Peyer's patch (tissue), 4 donors: ENCODE data around the gene DENND1B. TPM values are rescaled to one million over a fixed set of nuclear protein-coding genes. Genes with fewer than 3 reads are reported as not detected.
"Not testable (repeated sequence)": the region's sequence is repeated elsewhere in the genome, so short reads cannot be mapped to it uniquely, and the experiment has no call there.

Source experiments
- DNase-seq, 3 donors: peaks; one replicate each; pipeline ENCODE4 v3.0.0-alpha.2; 2017 to 2019
- H3K27ac ChIP-seq, 4 donors: fragments of 200-600 bp; sonication (generic); one replicate each; pipeline ENCODE4 v1.5.1; 2016 to 2019
- H3K27me3 ChIP-seq, 2 donors: fragments of 200-600 bp; sonication (generic); one replicate each; pipeline ENCODE4 v1.5.1; 2019
- H3K36me3 ChIP-seq, 3 donors: fragments of 200-600 bp; sonication (generic); one replicate each; pipeline ENCODE4 v1.5.1; 2016 to 2019
- H3K4me1 ChIP-seq, 4 donors: fragments of 200-600 bp; sonication (generic); one replicate each; pipeline ENCODE4 v1.5.1; 2016 to 2019
- H3K4me3 ChIP-seq, 4 donors: fragments of 200-600 bp; sonication (generic); 1 replicate in 3 of 4; 2 replicates in 1 of 4; pipeline ENCODE4 v1.5.1; 2016 to 2019; ENCODE audit warnings: mild to moderate bottlenecking in 1 of 4
- H3K9me3 ChIP-seq, 4 donors: fragments of 200-600 bp; sonication (generic); one replicate each; pipeline ENCODE4 v1.5.1; 2016 to 2019; ENCODE audit warnings: mild to moderate bottlenecking in 1 of 4
- POLR2A ChIP-seq, 2 donors: fragments of 450-650 bp; IDR thresholded peaks; one replicate each; pipeline ENCODE4 v1.5.1; 2017; ENCODE audit warnings: antibody characterized with exemption in 2 of 2, mild to moderate bottlenecking in 2 of 2, moderate library complexity in 2 of 2
- total RNA-seq, 4 donors: library from RNA; depleted of rRNA; stranded (reverse); fragments of >200 nt; gene quantifications; one replicate each; pipeline ENCODE4 v1.1.0, GENCODE V29; 2016
- TF ChIP-seq, protein P1 (sequence below), 6 experiments: fragments of 450-650 bp in 4 of 6; fragments of 200-600 bp in 2 of 6; sonication (generic) in 1 of 6; IDR thresholded peaks; one replicate each; pipeline ENCODE4 v1.5.1; 2017 to 2019; ENCODE audit warnings: antibody characterized with exemption in 6 of 6, mild to moderate bottlenecking in 3 of 6, moderate library complexity in 1 of 6

Gene DENND1B
- total RNA-seq, 4 donors from 2014 or later = 46.2 to 84.2 (median 69.3) TPM

- no peaks in the 10 kb centered on the region for H3K27me3 ChIP-seq
- peaks cover 0 to 24% (median 2%) of the 10 kb centered on the region in 3 donors for H3K36me3 ChIP-seq
Measured at GRCh38 chr1:197577580-197577979, 197.7 kb downstream of the DENND1B start.

GRCh38 chr1:197575531-197575930 is 199.7 kb downstream of the DENND1B start:
- not testable (repeated sequence) for DNase-seq, H3K9me3 ChIP-seq, H3K4me3 ChIP-seq, H3K27ac ChIP-seq, H3K27me3 ChIP-seq, H3K4me1 ChIP-seq
- H3K36me3 ChIP-seq = peaks cover 0 to 14% (median 0%) of the 10 kb centered on the region in 3 donors

More at GRCh38 chr1:197577580-197577979, 197.7 kb downstream of the DENND1B start:
- H3K4me1 ChIP-seq = no peaks in the 10 kb centered on the region
- TF ChIP-seq, protein P1, sequence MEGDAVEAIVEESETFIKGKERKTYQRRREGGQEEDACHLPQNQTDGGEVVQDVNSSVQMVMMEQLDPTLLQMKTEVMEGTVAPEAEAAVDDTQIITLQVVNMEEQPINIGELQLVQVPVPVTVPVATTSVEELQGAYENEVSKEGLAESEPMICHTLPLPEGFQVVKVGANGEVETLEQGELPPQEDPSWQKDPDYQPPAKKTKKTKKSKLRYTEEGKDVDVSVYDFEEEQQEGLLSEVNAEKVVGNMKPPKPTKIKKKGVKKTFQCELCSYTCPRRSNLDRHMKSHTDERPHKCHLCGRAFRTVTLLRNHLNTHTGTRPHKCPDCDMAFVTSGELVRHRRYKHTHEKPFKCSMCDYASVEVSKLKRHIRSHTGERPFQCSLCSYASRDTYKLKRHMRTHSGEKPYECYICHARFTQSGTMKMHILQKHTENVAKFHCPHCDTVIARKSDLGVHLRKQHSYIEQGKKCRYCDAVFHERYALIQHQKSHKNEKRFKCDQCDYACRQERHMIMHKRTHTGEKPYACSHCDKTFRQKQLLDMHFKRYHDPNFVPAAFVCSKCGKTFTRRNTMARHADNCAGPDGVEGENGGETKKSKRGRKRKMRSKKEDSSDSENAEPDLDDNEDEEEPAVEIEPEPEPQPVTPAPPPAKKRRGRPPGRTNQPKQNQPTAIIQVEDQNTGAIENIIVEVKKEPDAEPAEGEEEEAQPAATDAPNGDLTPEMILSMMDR (IDR thresholded peaks at IDR 0.05) = no peak
- TF ChIP-seq POLR2A (IDR thresholded peaks at IDR 0.05) = no peak
- H3K9me3 ChIP-seq = no peaks in the 10 kb centered on the region
- no peak for DNase-seq
- H3K27ac ChIP-seq = no peak overlapping the region
- H3K4me3 ChIP-seq = no peak overlapping the region

- peaks cover 0 to 3% (median 0%) of the 10 kb centered on the region in 4 donors for H3K9me3 ChIP-seq
- no peaks in the 10 kb centered on the region for H3K4me1 ChIP-seq
- H3K4me3 ChIP-seq = no peak overlapping the region
- no peak overlapping the region for H3K27ac ChIP-seq
- no peak for DNase-seq
- TF ChIP-seq POLR2A (IDR thresholded peaks at IDR 0.05) = no peak
- H3K27me3 ChIP-seq = no peaks in the 10 kb centered on the region
- H3K36me3 ChIP-seq = peaks cover 0 to 22% (median 0%) of the 10 kb centered on the region in 3 donors
Measured at GRCh38 chr1:197572169-197572568, 203.1 kb downstream of the DENND1B start.

GRCh38 chr1:197567442-197567841 is 207.8 kb downstream of the DENND1B start:
- peaks cover 0 to 20% (median 0%) of the 10 kb centered on the region in 3 donors for H3K36me3 ChIP-seq
- no peak for TF ChIP-seq POLR2A (IDR thresholded peaks at IDR 0.05)
- TF ChIP-seq, protein P1 (IDR thresholded peaks at IDR 0.05) = no peak
- H3K4me1 ChIP-seq = no peaks in the 10 kb centered on the region
- H3K27ac ChIP-seq = no peak overlapping the region
- H3K9me3 ChIP-seq = peaks cover 0 to 3% (median 0%) of the 10 kb centered on the region in 4 donors
- H3K27me3 ChIP-seq = no peaks in the 10 kb centered on the region
- no peak overlapping the region for H3K4me3 ChIP-seq
- no peak for DNase-seq

DNA sequence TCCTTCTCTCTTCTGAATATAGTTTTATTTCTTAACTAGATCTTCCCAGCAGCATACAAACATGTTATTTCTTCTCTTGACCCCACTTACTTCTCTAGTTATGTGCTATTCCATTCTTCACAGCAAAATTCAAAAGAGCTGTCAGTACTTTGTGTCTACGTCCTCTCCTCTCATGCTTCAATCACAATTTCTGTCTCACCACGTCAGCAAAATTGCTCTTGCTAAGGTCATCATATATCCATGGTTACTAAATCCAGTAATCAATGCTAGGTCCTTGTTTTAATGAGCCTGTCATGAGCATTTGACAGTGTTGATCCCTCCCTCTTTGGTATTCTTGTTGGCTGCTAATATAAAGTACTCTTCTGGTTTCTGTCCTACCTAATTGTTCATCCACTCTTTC is 214.2 kb downstream of the DENND1B start:
- H3K27me3 ChIP-seq = no peaks in the 10 kb centered on the region
- H3K4me1 ChIP-seq = no peaks in the 10 kb centered on the region
- H3K9me3 ChIP-seq = no peaks in the 10 kb centered on the region
- no peak for DNase-seq
- TF ChIP-seq, protein P1 (IDR thresholded peaks at IDR 0.05) = no peak
- TF ChIP-seq POLR2A (IDR thresholded peaks at IDR 0.05) = no peak
- H3K4me3 ChIP-seq = no peak overlapping the region
- no peak overlapping the region for H3K27ac ChIP-seq
- H3K36me3 ChIP-seq = no peaks in the 10 kb centered on the region

DNA sequence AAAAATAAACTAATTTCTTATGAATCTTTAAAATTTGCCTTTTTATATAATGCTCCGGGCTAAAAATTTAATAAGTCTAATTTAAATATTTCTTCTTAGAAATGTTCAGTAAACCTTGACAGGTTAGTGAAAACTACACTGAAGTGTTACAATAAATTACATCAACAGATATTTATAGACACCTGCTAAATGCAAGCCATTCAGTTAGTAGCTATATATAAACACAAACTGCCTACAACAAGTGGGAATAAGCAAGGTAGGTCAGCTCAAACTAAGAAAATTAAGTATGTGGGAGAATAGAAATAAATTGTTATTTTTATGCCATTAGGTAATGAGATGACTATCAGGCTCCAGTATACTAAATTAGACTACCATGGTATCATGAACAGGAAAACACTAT is 215.6 kb downstream of the DENND1B start:
- Histone ChIP-seq H3K4me1 (no peaks in the 10 kb centered on the region), H3K27me3 (no peaks in the 10 kb centered on the region), H3K4me3 (no peak overlapping the region), H3K27ac (no peak overlapping the region), H3K9me3 (no peaks in the 10 kb centered on the region), H3K36me3 (no peaks in the 10 kb centered on the region)
- DNase-seq = no peak
- TF ChIP-seq, protein P1 (IDR thresholded peaks at IDR 0.05) = no peak
- TF ChIP-seq POLR2A (IDR thresholded peaks at IDR 0.05) = no peak

GRCh38 chr1:197559244-197559643 is 216.0 kb downstream of the DENND1B start:
- Histone ChIP-seq H3K27ac (no peak overlapping the region), H3K9me3 (no peaks in the 10 kb centered on the region), H3K4me1 (no peaks in the 10 kb centered on the region), H3K4me3 (no peak overlapping the region), H3K36me3 (no peaks in the 10 kb centered on the region), H3K27me3 (no peaks in the 10 kb centered on the region)
- TF ChIP-seq, protein P1 (IDR thresholded peaks at IDR 0.05) = no peak
- no peak for DNase-seq
